Mesothelial cell of epicardium (in vitro differentiated cells): ENCODE data around the gene GLI1. TPM values are rescaled to one million over a fixed set of nuclear protein-coding genes. Genes with fewer than 3 reads are reported as not detected.
"Not testable (repeated sequence)": the region's sequence is repeated elsewhere in the genome, so short reads cannot be mapped to it uniquely, and the experiment has no call there.

Source experiments
- DNase-seq, 2 experiments: peaks; one replicate each; pipeline ENCODE4 v3.0.0; 2021; ENCODE audit warnings: low spot score in 2 of 2; ENCODE audit not compliant: unreplicated experiment in 2 of 2
- H3K27ac Mint-ChIP-seq: 2 replicates; pipeline ENCODE4 v1.8.0; 2021; ENCODE audit warnings: mixed read lengths
- H3K27me3 Mint-ChIP-seq: 2 replicates; pipeline ENCODE4 v1.8.0; 2021; ENCODE audit warnings: low read depth, mixed read lengths
- H3K36me3 Mint-ChIP-seq: 2 replicates; pipeline ENCODE4 v1.8.0; 2021; ENCODE audit warnings: mixed read lengths
- H3K4me1 Mint-ChIP-seq: 2 replicates; pipeline ENCODE4 v1.8.0; 2021; ENCODE audit warnings: mixed read lengths
- H3K4me3 Mint-ChIP-seq: 2 replicates; pipeline ENCODE4 v1.8.0; 2021; ENCODE audit warnings: mild to moderate bottlenecking, moderate library complexity, mixed read lengths
- H3K9me3 Mint-ChIP-seq: 2 replicates; pipeline ENCODE4 v1.8.0; 2021; ENCODE audit warnings: mixed read lengths
- total RNA-seq: library from RNA; stranded (reverse); gene quantifications from 3 replicates; pipeline ENCODE4 v1.2.1, GENCODE V29; 2021
- TF ChIP-seq, protein P1 (sequence below): fragments of 200-600 bp; sonication (generic); IDR thresholded peaks from one replicate; pipeline ENCODE4 v1.5.0; 2021; ENCODE audit warnings: antibody characterized with exemption; ENCODE audit not compliant: unreplicated experiment

GLI1 gene
- total RNA-seq, 1 donor from 2014 or later = 10.1 TPM

GRCh38 chr12:57497223-57498131 lies 37.9 kb downstream of the GLI1 start:
- TF ChIP-seq, protein P1, sequence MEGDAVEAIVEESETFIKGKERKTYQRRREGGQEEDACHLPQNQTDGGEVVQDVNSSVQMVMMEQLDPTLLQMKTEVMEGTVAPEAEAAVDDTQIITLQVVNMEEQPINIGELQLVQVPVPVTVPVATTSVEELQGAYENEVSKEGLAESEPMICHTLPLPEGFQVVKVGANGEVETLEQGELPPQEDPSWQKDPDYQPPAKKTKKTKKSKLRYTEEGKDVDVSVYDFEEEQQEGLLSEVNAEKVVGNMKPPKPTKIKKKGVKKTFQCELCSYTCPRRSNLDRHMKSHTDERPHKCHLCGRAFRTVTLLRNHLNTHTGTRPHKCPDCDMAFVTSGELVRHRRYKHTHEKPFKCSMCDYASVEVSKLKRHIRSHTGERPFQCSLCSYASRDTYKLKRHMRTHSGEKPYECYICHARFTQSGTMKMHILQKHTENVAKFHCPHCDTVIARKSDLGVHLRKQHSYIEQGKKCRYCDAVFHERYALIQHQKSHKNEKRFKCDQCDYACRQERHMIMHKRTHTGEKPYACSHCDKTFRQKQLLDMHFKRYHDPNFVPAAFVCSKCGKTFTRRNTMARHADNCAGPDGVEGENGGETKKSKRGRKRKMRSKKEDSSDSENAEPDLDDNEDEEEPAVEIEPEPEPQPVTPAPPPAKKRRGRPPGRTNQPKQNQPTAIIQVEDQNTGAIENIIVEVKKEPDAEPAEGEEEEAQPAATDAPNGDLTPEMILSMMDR = no peak
- Mint-ChIP-seq H3K9me3 (peaks cover 4% of the 10 kb centered on the region), H3K4me3 (no peak overlapping the region), H3K27me3 (no peaks in the 10 kb centered on the region), H3K36me3 (peaks cover 53% of the 10 kb centered on the region), H3K4me1 (no peaks in the 10 kb centered on the region), H3K27ac (no peak overlapping the region)
- no peak for DNase-seq

DNA sequence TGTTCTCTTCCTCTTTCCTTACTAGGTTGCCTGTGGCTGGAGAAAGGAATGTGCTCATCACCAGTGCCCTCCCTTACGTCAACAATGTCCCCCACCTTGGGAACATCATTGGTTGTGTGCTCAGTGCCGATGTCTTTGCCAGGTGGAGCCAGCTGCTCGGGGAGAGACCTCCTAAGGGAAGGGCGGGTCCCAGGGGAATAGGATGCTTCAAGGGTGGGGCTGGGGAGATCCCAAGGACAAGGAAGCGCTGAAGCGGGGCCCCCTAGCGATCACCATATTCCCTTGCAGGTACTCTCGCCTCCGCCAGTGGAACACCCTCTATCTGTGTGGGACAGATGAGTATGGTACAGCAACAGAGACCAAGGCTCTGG lies 38.5 kb downstream of the GLI1 start:
- Mint-ChIP-seq H3K4me3 (no peak overlapping the region), H3K27me3 (no peaks in the 10 kb centered on the region), H3K36me3 (peaks cover 51% of the 10 kb centered on the region), H3K27ac (no peak overlapping the region), H3K4me1 (no peaks in the 10 kb centered on the region), H3K9me3 (peaks cover 4% of the 10 kb centered on the region)
- no peak for DNase-seq
- TF ChIP-seq, protein P1 = no peak

DNA sequence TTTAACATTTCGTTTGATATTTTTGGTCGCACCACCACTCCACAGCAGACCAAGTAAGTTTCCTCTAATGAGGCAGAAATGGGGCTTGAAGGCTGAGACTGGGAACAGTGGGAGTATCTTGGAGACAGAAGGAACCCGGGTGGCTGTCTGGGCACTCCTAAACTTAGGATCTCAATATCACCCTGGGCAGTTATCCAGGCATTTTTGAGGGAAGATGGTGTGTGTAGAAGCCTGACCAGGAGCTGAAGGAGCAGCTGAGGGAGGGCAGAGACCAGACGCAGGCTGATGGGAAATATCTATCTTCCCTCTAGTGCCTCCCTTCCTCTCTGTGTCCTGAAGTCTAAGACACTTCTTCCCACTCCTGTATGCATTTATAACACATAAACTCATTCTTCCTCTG lies 39.0 kb downstream of the GLI1 start:
- H3K36me3 Mint-ChIP-seq = peaks cover 52% of the 10 kb centered on the region
- peaks cover 4% of the 10 kb centered on the region for H3K9me3 Mint-ChIP-seq
- no peak overlapping the region for H3K4me3 Mint-ChIP-seq
- TF ChIP-seq, protein P1 = no peak
- DNase-seq = no peak
- H3K27me3 Mint-ChIP-seq = no peaks in the 10 kb centered on the region
- no peaks in the 10 kb centered on the region for H3K4me1 Mint-ChIP-seq
- no peak overlapping the region for H3K27ac Mint-ChIP-seq

DNA sequence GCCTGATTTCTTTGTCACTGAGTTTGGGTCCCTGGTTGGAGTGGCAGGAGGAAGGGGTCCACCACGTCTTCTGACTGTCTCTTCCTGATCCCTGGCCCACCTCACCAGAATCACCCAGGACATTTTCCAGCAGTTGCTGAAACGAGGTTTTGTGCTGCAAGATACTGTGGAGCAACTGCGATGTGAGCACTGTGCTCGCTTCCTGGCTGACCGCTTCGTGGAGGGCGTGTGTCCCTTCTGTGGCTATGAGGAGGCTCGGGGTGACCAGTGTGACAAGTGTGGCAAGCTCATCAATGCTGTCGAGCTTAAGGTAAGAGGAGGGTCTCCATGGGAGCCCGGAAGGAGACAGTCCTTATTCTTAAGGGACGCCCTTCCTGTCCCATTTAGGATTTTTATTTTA lies 40.6 kb downstream of the GLI1 start:
- no peak for DNase-seq
- no peaks in the 10 kb centered on the region for H3K27me3 Mint-ChIP-seq
- H3K4me1 Mint-ChIP-seq = no peaks in the 10 kb centered on the region
- no peak overlapping the region for H3K4me3 Mint-ChIP-seq
- peaks cover 4% of the 10 kb centered on the region for H3K9me3 Mint-ChIP-seq
- TF ChIP-seq, protein P1 = no peak
- H3K36me3 Mint-ChIP-seq = peaks cover 57% of the 10 kb centered on the region
- no peak overlapping the region for H3K27ac Mint-ChIP-seq

GRCh38 chr12:57502311-57502969 lies 42.9 kb downstream of the GLI1 start:
- H3K27ac Mint-ChIP-seq, H3K9me3 Mint-ChIP-seq, H3K4me3 Mint-ChIP-seq, DNase-seq, H3K27me3 Mint-ChIP-seq, H3K4me1 Mint-ChIP-seq: not testable (repeated sequence)
- H3K36me3 Mint-ChIP-seq = peaks cover 60% of the 10 kb centered on the region

- not testable (repeated sequence) for H3K4me3 Mint-ChIP-seq, H3K27ac Mint-ChIP-seq, H3K9me3 Mint-ChIP-seq, DNase-seq, H3K4me1 Mint-ChIP-seq, H3K27me3 Mint-ChIP-seq
- H3K36me3 Mint-ChIP-seq = peaks cover 44% of the 10 kb centered on the region
These were observed 47.0 kb downstream of the GLI1 start for GRCh38 chr12:57506541-57506940.

DNA sequence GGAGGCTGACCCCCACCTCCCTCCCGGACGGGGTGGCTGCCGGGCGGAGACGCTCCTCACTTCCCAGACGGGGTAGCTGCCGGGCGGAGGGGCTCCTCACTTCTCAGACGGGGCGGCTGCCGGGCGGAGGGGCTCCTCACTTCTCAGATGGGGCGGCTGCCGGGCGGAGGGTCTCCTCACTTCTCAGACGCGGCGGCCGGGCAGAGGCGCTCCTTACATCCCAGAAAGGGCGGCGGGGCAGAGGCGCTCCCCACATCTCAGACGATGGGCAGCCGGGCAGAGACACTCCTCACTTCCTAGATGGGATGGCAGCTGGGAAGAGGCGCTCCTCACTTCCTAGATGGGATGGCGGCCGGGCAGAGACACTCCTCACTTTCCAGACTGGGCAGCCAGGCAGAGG lies 48.2 kb downstream of the GLI1 start:
- not testable (repeated sequence) for DNase-seq, H3K9me3 Mint-ChIP-seq, H3K4me3 Mint-ChIP-seq, H3K4me1 Mint-ChIP-seq, H3K27me3 Mint-ChIP-seq, H3K27ac Mint-ChIP-seq
- peaks cover 46% of the 10 kb centered on the region for H3K36me3 Mint-ChIP-seq
